LNCAP (cell line): ENCODE data around the gene AMPH.
A peak's percentile ranks its signal among the peaks of the same experiment; 100 is the strongest.

ENCODE experiments used
- TF ChIP-seq, protein P1 (sequence below): fragments of 450-650 bp; IDR thresholded peaks from 2 replicates; pipeline ENCODE4 v1.5.1; 2017; ENCODE audit warnings: mild to moderate bottlenecking

Gene AMPH

DNA sequence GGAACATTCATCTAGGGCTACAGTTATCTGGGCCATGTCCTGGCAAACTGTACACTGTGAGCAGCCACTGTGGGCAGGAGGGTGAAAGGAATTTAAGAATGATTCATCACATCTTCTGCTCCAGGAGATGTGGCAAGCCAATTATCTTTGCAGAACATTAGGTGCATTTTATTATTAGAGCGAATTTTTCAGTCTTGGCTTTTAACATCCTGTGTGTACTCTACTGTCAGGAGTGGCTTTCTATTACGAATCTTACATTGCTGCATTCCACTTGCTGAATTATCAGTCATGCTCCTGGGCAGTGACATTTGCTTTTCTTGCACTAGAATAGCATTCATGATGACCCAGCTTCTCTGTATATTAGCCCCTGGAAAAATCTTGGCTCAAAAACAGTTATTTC is 248.5 kb downstream of the AMPH start:
- TF ChIP-seq, protein P1, sequence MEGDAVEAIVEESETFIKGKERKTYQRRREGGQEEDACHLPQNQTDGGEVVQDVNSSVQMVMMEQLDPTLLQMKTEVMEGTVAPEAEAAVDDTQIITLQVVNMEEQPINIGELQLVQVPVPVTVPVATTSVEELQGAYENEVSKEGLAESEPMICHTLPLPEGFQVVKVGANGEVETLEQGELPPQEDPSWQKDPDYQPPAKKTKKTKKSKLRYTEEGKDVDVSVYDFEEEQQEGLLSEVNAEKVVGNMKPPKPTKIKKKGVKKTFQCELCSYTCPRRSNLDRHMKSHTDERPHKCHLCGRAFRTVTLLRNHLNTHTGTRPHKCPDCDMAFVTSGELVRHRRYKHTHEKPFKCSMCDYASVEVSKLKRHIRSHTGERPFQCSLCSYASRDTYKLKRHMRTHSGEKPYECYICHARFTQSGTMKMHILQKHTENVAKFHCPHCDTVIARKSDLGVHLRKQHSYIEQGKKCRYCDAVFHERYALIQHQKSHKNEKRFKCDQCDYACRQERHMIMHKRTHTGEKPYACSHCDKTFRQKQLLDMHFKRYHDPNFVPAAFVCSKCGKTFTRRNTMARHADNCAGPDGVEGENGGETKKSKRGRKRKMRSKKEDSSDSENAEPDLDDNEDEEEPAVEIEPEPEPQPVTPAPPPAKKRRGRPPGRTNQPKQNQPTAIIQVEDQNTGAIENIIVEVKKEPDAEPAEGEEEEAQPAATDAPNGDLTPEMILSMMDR: no peak

DNA sequence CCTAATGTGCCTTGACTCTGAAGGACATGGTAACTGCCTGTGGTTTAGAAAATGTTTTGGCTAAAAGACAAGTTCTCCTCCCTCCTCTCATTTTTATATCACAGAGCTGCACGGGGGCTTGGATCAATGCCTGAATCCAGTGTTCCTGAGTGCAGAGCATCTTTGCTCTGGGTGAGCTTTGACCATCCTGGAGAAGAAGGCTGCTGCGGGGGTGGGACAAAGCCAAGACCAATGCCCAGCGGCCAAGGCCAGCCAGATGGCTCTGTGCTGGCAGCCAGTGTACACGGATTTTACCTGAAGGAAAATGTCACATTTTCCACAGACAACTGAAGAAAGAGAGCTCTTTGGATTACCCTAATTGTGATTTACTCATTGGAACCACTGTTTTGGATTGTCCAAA is 255.7 kb downstream of the AMPH start:
- TF ChIP-seq, protein P1: no peak

DNA sequence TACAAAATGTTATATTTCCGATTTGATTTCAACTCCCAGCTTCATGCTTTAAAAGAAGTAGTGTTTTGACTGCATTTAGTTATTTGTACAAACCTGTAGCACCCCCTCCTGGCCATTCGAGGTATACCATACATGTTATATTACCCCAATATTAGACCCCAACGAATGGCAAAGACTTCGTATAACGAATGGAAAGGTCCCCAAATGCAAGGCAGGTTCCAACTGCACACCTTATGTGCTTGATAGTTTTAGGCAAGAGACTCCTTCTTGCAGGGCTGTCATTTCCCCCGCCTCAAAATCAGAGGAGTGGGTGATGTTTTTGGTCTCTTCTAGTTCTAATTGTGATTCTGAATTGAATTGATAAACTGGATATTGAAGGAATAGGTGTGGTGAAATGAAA is 256.7 kb downstream of the AMPH start:
- TF ChIP-seq, protein P1: peak; percentile 84

DNA sequence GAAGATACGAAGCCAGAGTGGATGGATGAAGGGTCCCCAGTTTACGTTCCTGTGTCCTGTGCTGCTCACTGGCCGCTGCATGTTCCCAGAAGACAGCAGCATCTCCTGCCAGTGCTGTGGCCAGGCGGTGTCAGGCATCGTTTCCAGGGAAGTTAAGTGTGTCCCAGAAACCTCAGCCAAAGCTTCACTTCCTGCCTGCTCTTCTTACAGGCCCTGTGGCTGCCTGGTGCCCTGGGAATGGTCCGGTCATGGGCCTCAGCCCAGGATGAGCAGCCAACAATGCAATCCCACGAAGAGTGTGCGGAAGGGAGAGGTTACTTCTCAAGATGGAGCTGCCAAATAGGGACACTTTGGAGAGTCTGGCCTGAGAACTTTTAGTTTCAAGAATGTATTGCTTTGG is 258.0 kb downstream of the AMPH start:
- TF ChIP-seq, protein P1: no peak

DNA sequence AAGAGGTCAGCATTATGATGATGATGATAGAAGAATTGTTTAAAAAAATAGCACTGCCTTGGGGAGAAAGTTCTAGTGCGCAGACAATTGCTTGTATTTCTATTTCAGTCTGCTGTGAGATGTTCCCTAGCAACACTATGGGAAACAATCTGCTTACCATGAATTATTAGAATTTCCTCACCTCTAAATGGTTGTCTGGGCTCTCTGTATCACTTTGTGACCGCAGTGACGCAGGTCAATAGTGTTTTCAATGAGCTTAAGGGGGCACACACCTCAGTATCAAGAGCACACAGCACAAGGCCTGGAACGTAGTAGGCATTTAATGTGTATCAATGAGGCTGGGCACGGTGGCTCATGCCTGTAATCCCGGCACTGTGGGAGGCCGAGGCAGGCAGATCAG is 258.9 kb downstream of the AMPH start:
- TF ChIP-seq, protein P1: no peak

DNA sequence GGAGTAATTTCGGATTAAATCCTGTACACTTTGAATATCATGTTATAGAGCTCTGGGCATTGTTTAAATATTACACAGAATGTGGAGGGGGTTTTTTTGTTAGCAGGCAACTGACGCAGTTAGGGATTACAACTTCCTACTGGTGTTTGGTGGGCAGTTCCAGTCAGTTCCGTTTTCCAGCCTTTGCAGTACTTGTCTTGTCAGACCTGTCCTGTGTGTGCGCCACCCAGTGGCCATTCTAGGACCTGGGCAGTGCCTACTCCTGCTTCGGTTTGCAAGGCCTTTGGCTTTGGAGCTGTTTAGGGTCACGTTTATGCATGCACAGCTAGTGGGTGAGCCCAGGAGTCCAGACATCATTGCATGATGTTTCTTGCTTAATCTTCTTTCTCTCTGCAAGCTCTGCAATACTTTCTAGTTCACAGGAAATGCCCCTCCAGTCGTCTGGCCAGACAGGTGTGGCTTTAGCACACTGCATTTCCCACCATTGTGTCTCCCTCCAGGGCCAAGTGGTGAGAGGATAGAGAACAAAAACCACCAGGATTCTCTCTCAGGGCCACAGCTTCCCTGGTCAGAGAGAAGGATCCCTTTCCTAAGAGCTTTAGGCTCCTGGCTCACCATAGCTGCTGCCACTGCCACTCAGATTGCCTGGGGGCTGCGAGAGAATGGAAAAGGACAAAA is 261.2 kb downstream of the AMPH start:
- TF ChIP-seq, protein P1: peak; percentile 98

DNA sequence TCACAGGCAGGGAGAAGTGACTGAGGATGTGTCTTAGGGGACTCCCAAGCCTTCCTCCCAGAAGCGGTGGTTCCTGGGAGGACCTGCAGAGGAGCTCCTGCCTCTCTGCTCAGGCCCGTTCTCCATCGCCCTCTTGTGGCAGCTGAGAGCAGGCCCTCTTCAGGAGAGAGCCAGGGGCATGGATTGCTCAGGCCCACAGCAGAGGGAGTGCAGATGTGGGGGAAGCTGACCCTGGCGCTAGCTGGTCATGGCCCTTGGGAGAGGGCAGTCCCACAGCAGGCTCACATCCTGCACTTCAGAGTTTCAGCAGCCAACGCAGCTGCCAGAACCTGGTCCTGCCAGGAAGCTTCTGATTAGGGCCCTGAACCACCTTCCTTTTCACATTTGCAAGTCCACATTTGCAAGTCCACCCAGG is 263.0 kb downstream of the AMPH start:
- TF ChIP-seq, protein P1: peak; percentile 87
